NOMO-1 (cell line): ENCODE data around the gene FOXF2.

Experiments used
- DNase-seq, 2 experiments: peaks; one replicate each; lab custom pipeline; 2025; ENCODE audit not compliant: unreplicated experiment in 2 of 2; lab: John Stamatoyannopoulos, UW

FOXF2 gene

DNA sequence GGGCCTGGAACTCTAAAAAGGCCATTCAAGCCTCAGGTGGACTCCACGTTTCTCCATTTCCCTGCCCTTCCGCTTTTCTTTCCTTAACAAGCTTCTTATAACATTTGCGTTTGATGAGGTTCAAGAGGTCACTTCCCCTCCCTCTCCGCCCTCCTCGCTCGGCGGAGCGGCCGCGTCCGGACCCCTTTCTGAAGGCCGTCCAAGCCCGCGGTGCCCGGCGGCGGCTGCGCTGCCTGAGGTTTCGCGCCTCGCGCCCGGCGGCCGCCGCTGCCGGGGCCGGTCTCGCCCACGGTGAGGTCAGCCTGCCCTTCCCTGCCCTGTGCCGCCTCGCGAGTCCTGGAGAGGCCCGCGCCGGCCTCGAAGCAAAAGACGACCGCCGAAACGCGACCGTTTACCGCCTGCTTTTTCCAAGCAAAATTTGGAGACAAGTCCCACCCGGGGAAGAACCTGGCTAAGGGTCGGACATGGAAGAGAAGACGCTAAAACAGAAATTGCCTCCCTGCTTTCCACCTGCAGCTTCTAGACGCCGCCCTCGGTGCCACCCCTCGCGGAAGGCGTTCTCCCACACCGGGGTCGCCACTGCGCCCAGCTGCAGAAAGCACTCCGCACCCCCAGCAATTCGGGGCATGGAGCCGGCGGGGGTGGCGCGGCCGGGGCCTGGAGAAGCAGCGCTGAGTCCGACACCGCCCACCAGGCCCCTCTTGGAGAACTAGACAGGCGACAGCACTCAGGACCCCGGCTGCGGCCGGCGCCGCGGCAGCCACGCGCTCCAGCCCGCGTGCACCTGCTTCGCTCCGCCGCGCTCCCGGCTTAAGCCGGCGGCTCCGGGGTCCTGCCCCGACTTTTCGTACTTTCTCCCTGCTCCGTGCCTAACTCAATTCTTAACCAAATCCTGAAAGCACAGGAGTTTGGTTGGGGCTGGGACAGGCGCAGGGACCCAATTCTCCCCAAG, 11.0 kb upstream of the FOXF2 start:
- DNase-seq = no peak

DNA sequence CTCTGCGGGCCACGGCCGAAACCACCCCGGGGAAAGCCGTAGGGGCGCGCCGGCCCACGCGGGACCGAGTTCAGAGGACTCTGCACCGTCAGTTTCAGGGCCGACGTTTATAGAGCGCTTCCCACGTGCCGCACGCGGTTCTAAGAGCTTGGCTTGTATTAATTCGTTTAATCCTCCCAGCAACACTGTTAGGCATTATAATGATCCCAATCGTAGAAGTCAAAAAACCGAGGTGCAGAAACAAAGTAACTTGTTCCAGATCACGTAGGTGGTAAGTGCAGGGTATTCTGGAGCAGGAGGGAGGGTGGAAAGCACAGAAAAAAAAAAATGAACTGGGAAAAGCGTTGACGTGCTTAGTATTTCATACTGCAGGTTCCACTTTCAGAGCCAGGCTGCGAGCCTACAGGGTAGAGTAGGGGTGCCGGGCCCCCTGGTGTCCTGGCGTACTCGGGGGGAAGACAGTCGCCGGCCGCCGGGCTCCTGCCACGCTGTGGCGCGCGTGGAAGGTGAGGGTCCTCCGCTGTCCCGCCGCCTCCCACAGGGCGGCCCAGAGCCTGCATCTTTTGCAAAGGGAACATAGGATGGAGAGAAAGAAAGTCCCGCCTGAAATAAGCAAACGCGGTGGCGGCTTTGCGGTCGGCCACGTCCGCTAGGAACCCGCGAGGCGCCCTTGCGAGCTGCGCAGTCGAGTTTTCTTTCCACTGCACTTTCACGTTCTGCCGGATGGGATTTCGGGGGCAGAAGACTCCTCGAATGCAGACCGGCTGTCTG, 10.2 kb upstream of the FOXF2 start:
- DNase-seq = no peak

DNA sequence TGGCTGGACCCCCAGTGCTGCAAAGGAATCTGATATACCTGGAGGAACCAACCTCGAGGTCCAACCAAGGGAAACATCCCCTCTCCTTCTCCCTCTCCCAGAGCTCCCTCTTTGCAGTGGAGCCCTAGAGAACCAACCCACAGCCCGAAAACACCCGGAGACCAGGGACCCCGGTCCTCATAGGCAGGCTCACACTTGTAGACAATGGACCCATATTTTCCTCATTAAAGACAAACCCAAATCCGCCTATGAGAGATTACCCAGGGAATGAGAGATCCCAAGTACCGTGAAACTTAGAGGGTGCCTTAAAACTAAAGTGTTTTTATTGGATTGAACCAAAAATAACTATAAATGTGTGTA, 9.6 kb upstream of the FOXF2 start:
- DNase-seq = no peak

DNA sequence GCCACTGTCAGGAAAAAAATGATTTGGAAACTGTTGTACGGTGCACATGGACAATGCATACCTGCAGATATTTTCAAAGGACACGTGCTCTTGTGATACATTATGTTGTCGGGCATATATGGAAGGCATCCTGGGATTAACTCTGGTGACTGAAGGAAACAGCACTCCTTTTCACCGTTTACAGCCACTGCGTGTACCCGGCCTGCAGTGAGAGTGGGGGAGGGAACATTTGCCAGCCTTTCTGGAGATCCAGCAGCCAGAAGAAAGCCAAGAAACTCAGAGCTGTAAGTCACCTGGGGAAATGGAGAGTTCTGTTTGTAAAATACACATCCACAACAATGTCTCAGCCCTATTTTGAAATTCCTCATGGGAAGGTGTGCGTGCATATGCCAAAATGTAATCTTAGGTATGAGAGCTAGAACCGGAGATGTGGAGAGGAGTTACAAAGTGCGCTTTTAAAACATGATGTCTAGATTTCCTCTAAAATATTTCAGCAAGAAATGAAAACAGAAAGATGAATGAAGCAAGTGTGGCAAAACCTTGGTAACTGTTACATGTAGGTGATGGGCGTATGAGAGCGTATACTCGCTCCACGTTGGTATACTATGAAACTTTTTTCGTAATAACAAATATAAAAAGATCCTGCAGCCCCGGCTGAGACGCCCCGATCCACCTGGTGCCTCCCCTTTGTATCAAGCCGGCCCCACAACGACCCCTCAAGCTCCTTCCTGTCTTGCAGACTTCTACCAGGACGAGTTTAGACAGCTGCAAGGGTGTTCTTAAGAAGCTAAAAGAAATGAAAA, 8.6 kb upstream of the FOXF2 start:
- DNase-seq = no peak

DNA sequence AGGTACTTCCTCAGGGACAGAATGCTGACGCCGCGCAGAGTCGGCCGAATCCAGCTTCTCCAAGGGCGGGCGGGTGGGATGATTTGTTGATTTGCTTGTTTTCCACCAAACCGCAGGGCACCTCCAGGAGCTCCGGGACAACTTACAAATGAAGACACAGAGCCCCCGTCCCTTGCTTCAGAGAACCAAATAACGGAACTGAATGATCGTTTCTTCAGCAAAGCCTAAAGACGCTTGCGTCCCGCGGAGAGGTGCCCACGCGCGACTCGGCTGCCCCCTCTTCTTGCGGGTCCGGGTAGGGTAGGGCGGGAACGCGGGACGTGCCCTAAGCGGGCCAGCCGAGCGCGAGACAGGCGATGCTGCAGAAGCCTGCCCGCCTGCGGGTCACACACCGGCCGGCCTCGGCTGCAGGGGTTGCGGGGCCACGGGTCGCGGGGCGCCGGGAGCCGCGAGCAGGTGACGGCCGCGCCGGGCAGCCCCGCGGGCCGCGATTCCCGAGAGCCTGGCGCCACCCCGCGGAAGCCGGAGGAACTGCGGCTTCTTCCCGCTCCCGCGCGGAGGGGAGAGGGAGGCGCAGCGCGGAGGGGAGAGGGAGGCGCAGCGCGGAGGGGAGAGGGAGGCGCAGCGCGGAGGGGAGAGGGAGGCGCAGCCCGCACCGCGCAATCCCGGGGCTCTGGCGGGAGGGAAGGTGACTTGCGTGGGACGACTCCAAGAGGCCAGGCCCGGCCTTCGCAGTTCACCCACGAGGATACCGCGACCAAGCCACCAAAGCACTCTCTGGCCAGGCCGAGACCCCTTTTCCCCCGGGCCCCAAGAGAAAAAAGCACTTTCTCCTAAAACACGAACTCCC, 7.7 kb upstream of the FOXF2 start:
- peak; percentile 11 to 12 for DNase-seq

DNA sequence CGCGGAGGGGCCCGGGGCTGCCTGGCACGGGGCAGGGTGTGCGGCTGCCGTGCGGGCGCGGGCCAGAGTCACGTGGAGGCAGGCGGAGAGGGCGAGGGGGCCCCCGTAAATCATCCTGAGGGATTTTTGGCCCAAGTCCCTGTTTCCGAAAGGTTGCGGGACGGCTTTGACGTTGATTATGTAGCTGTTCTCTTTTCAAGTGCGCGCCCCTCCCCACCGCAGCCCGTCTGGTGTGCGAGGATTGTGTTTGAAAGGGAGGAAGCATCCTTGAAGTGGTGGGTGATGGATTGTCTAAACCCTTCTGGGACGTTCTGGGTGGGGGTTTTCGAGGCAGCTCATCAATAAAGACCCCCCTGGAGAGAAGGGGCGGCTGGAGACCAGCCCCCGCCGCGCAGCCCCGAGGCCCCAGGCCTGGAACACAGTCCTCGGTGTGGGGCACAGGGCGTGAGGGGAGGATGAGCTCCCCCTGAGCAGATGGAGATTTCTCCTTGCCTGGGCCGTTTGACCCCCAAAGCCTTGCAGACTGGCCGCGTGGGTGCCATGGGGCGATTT, 7.0 kb upstream of the FOXF2 start:
- DNase-seq = no peak

DNA sequence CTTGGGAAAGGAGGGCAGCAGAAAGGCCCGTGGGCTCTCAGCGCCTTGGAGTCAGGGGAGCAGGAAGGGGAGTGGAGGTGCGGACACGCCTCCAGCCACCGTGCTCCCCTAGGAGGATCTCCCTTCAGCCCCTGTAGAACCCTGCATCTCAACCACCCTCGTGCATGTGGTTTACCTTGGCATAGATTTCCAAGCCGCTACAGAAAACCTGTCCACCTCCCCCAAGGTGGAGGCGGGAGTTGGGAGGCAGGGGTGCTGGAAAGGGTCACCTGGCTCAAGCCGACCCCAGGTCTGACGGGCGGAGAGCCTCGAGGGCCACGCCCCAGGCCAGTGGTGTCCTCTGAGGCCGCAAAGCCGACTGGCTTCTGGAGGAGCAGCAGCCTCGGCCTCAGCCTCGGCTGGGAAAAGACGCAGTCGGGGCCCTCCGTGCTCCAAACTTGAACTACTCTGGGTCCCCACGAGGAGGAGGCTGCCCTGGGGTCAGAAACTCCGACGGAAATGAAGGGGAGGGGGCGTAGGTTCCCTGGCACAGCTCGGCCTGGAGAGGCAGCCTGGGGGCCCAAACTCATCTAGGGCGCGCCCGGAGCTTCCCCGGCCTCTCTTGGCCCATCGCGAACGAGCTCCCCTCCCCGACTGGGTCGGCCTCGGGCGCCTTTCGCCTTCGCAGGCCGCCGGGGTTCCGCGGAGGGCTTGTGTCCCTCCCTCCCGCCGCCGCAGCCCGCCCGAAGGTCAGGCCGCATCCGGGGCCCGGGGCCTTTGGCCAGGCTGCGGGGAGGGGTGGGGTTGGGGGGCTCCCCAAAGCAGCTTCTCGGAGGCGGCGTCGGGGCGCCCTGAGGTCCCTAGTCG, 6.3 kb upstream of the FOXF2 start:
- no peak for DNase-seq

DNA sequence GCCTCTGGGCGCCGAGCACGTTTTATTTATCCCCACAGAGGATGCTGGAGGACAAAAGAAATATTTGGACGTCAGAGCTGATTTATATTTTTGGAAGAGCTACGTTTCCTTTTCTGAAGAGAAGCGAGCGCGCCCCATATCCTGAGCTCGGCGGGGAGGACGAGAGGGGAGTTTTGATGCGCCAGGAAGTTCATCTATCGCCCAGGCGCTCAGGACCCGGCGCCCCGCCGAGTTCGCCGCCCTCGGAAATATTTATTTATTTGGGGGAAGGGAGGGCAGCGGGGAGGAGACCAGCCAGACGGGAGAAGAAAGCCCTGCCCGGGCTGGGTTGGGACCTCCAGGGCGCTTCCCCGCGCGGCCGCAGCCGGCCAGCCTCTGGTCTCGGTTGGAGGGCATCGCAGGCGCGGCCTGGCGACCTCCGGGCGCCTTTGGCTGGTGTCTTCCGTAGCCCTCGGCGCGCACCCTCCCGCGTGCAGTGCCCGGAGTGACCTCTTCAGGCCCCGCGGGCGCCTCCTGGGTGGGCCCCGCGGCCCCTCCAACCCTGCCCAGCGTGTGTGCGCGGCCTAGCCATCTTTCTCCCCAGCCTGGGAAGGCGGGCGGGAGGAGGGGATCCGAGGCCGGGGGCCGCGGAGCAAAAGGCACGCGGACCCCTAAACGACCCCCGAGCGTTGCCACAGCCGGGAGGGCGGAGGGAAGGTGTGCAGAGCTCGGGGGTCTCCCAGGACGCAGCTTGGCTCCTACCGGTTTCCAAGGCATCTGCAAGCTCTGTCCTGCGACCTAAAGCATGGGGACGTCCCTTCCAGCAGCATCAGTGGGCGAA, 5.4 kb upstream of the FOXF2 start:
- DNase-seq = no peak

DNA sequence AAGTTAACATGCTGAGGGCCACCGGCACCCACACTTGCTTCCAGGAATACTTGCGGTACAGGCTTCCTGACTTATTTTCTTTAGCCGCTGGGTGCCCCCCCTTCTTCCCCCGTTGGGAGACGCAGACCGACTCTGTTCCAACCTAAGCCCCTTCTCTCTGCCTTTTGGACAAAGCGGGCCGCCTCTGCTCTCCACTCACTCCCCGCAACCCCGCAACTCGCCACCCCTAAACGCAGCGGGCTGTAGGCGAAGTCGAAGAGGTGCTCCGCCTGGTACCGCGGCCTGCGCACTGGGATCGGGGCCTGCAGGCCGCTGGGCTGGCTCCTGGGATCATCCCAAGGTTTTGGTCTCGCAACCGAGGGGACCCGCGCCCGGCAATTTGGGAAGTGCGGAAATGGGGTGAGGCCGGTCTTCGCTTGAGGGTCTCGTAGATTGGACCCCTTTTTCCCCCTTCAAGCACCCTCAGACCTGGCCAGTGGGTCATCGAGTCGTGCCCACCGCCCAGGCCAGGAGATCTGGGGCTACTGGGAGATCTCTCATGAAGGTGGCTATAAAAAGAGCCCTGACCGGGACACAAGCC, 4.7 kb upstream of the FOXF2 start:
- DNase-seq = no peak

DNA sequence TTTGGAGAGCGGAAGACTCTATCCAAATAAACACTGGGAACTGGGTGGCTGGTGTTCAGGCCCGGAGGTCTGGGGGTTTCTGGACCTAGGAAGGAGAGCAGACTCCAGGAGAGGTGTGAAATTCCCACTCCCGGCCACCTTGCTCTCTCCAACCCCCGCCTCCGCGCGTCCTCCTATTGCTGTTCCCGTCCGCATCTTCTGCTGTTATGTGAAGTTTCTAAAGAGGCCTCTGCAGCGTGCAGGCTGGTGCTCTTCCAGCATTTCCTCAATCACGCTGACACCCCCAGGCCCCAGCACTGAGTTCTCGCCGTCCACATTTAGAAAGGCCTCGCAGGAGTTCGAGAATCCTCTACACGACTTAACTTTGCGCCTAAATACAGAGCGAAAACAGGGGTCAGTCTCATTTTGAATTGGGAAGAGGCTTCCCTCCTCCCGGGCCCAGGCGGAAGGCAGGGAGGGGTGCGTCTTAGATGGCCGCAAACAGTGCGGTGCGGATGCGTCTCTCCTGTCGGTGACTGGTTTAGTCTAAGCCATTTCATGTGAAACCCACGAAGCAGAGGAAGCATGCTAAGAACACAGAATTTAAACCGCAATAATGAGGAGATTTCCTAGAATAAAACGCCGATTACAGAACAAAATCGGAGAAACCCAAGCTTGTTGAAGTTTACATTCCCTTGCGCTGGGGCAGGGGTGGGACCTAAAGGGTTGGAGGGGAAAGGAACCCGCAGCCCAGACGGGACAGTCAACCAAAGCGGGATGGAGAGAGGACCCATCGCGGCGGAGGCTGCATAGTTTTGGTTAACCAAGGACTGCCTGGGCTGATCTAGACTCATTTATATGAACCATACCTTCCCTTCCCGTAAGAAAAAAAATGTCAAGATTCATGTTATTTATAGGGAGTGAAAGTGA, 4.0 kb upstream of the FOXF2 start:
- no peak for DNase-seq

DNA sequence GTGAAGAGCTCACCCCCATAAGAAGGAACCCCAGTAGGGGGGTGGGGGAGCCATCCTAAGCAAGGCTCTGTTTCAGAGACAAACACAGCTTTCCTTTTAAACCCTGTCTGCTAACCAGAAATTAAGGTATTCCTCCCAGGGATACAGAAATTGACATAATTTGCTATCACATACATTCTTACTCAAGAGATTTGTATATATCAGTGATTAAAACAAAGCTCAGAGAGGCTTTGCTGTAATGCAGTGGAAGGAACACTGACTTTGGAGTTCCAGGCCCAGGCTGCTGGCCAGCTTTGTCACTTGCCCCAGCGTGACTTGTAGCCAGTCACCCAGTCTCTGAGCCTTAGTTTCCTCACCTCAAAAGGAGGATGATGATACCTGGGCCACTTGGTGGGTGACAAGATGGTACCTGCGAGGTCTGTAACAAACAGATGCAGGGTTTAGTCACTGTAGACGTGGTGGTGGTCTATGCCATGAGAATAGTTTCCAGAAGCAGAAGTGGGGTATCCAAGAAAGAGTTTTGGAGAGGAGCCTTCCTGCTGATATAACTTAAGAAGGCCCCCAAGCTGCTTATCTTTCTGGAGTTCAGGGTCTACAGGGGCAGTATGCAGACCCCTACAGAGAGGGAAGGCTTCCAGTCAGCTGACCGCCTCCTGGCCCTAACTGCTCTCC, 3.2 kb upstream of the FOXF2 start:
- DNase-seq = no peak

DNA sequence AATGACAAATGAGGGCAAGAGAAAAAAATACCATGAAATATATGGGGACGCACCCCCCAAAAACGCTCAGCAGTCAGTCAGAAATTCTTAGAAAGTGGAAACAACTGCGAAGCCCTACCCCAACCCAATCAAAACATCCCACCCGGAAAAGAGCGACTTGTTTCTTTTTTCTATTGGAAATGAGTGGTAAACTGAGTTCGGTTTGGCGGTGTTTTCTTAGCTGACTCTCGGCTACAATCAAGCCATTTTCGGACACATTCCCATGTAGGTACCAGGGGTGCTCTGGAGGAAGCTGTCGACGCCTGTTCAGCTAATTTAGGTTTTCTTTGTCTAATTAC, 1.9 kb upstream of the FOXF2 start:
- DNase-seq = no peak

DNA sequence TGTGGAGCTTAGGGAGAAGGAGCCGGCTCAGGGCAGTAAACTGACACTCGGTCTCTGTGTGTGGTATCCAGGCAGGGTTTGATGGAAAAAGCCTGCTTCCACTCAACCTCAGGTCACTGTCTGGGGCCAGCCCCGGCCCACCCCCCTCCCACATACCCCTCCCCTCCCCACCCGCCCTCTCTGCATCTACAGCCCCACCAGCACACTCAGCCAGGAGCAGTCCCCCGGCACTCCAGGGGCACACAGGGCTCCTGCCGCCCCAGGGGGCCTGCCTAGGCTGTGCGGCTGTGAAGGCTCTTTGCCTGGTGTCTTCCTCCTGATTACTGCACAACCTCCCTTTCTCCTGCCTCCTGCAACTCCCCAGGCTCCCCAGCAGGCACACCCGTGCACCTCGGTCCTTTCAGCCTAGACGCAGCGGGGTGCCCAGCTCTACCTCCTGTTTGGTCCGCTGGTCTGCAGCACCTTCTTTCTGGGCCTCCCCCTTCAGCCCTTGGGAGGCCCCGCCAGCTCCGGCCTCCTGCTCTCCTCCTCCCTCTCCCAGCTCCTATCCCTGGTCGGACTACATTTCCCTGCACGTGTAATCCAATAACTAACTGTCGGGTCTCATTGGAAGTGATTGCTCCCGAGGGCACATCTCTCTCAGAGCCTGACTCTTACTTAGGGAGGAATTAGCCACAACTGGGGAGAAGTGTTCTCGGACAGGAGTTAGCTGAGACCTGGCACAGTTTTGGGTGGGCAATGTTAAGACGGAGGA, 1.3 kb upstream of the FOXF2 start:
- no peak for DNase-seq

DNA sequence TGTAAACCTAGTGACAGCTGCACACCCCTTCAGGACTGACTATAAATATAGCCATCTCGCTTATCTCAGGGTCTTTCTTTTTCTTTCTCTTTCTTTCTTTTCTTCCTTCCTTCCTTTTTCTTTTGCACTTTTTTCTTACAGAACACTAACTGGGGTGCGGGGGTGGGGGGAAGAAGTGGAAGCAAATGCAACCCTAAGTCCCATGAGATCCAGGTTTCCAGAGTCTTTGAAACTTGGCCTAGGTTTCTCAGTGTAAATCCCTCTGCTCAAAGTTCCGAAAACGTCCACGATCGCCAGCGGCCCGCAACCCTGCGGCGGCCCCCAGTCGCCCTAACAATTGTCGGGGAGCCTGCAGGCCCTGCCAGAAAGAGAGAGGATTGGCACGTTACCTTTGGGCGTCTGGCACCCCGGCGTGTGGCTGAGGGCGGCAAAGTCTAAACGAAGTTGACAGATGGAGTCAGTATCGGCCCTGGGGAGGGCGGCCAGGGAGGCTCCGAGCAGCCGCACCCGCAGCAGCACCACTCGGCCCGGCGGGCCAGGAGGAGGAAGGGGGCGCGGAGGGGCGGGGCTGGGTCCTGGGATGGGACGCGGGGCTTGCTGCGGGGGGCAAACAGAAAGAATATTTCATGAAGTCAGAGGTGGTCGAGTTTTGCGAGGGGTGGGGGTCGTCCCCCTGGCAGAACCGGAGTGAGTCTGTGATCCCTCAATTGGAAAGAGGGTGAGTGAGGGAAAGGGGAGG, 577 bp upstream of the FOXF2 start:
- DNase-seq = no peak
